ENCODE results near the gene MFNG. TPM values are rescaled to one million over a fixed set of nuclear protein-coding genes. Genes with fewer than 3 reads are reported as not detected.

Gene MFNG, protein sequence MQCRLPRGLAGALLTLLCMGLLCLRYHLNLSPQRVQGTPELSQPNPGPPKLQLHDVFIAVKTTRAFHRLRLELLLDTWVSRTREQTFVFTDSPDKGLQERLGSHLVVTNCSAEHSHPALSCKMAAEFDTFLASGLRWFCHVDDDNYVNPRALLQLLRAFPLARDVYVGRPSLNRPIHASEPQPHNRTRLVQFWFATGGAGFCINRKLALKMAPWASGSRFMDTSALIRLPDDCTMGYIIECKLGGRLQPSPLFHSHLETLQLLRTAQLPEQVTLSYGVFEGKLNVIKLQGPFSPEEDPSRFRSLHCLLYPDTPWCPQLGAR
- 1.5 to 3.2 TPM (median 2.5 TPM) in 5 replicates for total RNA-seq (2022; extraction: Qiagen RNA extraction; ENCODE audit: low read depth)

DNA sequence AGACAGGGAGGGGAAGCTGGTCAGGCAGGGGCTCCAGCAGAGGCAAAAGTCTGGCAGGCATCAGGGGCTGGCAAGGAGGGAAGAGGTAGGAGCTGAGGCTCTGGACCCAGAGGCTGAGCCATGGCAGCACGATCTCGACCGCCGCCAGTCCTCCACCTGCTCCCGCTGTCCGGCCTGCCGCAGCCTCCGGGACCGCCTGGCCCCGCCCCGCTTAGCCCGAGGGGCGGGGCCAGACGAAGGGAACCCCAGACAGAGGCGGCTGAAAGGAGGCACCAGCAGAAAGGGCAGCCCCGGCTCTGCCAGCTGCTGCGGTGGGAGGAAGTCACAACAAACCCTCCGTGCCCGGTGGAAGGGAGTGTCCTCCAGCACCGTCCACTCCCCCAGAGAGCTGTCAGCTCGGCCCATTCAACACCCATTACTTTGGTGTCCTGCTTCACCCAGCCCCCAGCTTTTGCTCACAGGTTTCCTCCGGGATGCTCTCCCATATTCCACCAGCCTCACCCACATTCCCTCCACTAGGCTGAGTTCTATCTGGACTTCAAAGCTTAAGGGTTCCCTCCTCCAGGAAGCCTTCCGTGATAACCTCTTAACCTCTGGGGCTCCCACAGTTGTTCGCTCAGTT lies at the start of gene MFNG:
MFNG (minus strand) TSS at position 161 of the 622 bp plus-strand sequence. CDS start 207 bp downstream, outside the sequence.

DNA sequence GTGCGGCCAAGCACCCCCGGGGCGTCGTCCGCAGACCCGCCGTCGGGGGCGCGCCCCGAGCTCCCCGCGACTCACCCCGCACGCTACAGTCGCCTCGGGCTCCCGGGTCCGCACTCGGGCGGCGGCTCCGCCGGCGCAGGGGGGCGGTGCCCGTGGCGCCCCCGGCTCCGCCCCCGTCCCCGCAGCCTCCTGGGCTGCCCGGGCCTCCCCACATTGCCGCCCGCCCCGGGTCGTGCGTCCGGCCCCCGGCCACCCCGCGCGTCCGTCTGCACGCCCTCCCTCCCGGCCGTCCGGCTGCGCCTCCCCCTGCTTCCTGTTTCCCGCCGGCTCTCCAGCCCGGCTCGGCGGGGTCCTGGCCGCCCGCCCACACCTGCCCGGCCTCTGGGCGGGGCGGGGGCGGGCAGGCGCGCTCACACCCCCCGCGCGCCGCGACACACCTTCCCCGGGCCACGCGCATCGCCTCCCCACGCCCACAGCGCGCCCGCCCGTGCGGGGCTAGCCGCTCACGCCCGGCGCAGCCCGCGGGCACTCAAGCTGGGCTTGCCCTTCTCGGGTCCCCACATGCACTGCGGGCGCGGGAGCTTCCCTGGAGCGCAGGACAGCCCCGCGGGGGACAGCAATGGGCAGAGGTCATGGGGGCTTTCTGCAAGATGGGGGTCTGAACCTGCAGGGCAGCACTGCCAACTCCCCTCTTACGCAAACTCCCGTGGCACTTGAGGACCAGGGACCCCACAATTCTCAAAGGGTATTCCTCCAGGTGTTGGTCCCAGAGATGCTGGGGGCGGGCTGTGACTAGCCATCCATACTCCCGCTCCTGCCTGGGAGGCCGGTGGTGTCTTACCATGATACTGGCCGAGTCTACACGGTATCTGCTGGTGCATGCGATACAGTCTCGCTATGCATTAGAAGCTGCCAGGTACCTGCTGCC lies 33.3 kb upstream of the MFNG start, which contains the start of gene CARD10:
CARD10 (minus strand) TSS at position 148 of the 928 bp plus-strand sequence. CDS start 215 bp downstream, outside the sequence.

DNA sequence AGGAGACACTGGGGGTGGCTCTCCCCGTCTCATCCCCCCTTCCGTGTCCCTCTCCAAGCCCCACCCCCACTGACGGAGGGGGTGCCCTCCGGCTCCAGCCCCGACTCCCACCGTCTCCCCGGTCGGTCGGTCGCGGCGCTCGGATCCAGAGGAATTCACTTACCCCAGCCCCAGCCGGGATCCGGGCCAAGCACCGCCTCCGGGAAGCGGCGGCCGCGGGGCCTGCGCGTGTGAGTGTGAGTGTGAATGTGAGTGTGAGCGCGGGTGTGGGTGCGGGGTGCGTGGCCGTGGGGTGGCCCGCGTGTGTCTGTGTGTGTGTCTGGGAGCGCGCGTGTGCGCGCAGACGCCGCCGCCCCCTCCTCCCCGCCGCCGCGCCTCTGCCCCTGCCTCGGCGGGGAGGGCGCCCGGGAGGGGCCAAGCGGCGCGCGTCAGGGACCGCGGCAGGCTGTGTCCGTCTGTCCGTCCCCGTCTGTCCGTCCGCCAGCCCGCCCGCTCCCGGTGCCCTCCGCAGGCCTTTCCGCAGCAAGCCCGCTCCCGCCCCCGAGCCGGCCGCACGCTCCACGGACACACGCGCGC lies 59.0 kb downstream of the MFNG start, which contains the start of gene ELFN2:
ELFN2 (minus strand) TSS at position 345 of the 576 bp plus-strand sequence. CDS start 51,945 bp downstream, outside the sequence.

Other genes starting within 250 kb of the MFNG start
- gene RAC2, start 242.1 kb downstream of the MFNG start, total RNA-seq (2022; extraction: Qiagen RNA extraction; ENCODE audit: low read depth) = 0.11 to 0.27 TPM (median 0.25 TPM) in 4 of 5 replicates, not detected in the other
- 0.82 to 1.2 TPM (median 1.0 TPM) in 5 replicates for gene CYTH4, start 203.9 kb downstream of the MFNG start, total RNA-seq (2022; extraction: Qiagen RNA extraction; ENCODE audit: low read depth)
- gene ELFN2, start 58.9 kb downstream of the MFNG start, total RNA-seq (2022; extraction: Qiagen RNA extraction; ENCODE audit: low read depth) = 5.8 to 9.0 TPM (median 8.2 TPM) in 5 replicates
- gene CARD10, start 33.0 kb upstream of the MFNG start, total RNA-seq (2022; extraction: Qiagen RNA extraction; ENCODE audit: low read depth) = 32.3 to 40.9 TPM (median 34.9 TPM) in 5 replicates
- gene CDC42EP1, start 74.1 kb upstream of the MFNG start, total RNA-seq (2022; extraction: Qiagen RNA extraction; ENCODE audit: low read depth) = 27.2 to 39.2 TPM (median 36.6 TPM) in 5 replicates
- gene LGALS2, start 93.7 kb upstream of the MFNG start, total RNA-seq (2022; extraction: Qiagen RNA extraction; ENCODE audit: low read depth) = 0.27 to 0.45 TPM (median 0.34 TPM) in 4 of 5 replicates, not detected in the other
- 18.9 to 25.2 TPM (median 22.3 TPM) in 5 replicates for gene GGA1, start 122.5 kb upstream of the MFNG start, total RNA-seq (2022; extraction: Qiagen RNA extraction; ENCODE audit: low read depth)
- gene SH3BP1, start 153.3 kb upstream of the MFNG start, total RNA-seq (2022; extraction: Qiagen RNA extraction; ENCODE audit: low read depth) = 1.2 to 2.8 TPM (median 2.0 TPM) in 5 replicates
- 16.3 to 21.8 TPM (median 21.4 TPM) in 5 replicates for gene PDXP, start 172.3 kb upstream of the MFNG start, total RNA-seq (2022; extraction: Qiagen RNA extraction; ENCODE audit: low read depth)
- gene LGALS1, start 189.3 kb upstream of the MFNG start, total RNA-seq (2022; extraction: Qiagen RNA extraction; ENCODE audit: low read depth) = 1,299 to 1,423 TPM (median 1,303 TPM) in 5 replicates
- gene NOL12, start 200.0 kb upstream of the MFNG start, total RNA-seq (2022; extraction: Qiagen RNA extraction; ENCODE audit: low read depth) = 26.8 to 30.7 TPM (median 28.4 TPM) in 5 replicates
- gene TRIOBP, start 210.7 kb upstream of the MFNG start, total RNA-seq (2022; extraction: Qiagen RNA extraction; ENCODE audit: low read depth) = 21.4 to 33.2 TPM (median 28.4 TPM) in 5 replicates